Stimulated activated CD8-positive, alpha-beta memory T cell treated with anti-CD3 and anti-CD28 coated beads, Interleukin-15, amount 100 ng/mL, for 1 hour (primary cell): Measurements from ENCODE around the gene STK33.

Source experiments
- DNase-seq: peaks from one replicate; pipeline ENCODE4 v3.0.0-alpha.2; 2020; ENCODE audit warnings: low read depth

Gene STK33

DNA sequence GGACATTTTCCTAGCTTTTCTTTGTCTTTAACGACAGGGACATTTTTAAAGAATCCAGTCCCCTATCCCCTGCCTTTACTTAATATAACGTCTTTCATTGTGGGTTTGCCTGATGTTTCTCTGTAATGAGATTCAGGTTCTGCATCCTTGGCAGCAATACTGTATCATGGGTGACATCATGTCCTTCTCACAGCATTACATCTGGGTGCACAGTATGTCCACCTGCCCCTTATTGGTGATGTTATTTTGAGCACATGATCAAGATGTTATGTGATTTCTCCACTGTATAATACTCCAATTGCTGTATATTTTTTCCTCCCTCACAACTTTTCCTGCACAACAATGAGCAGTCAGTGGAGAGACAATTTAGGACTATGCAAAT, 9.7 kb upstream of the STK33 start:
- no peak for DNase-seq

- no peak for DNase-seq
These were observed 7.5 kb upstream of the STK33 start for GRCh38 chr11:8601376-8602133.

DNA sequence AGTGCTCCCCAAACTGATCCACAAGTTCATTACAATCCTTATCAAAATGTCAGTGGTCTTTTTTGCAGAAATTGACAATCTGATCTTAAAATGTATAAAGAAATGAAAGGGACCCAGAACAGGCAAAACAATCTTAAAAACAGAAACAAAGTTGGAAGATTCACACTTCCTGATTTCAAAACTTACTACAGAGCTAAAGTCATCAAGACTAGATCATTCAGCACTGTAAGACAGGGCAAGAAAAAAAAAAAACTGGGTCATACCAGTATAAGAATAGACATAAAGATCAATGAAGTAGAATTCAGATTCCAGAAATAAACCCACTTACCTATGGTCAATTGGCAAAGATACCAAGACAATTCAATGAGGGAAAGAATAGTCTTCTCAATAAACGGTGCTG, 4.5 kb upstream of the STK33 start:
- no peak for DNase-seq

GRCh38 chr11:8597182-8597581, 3.2 kb upstream of the STK33 start:
- DNase-seq: no peak

DNA sequence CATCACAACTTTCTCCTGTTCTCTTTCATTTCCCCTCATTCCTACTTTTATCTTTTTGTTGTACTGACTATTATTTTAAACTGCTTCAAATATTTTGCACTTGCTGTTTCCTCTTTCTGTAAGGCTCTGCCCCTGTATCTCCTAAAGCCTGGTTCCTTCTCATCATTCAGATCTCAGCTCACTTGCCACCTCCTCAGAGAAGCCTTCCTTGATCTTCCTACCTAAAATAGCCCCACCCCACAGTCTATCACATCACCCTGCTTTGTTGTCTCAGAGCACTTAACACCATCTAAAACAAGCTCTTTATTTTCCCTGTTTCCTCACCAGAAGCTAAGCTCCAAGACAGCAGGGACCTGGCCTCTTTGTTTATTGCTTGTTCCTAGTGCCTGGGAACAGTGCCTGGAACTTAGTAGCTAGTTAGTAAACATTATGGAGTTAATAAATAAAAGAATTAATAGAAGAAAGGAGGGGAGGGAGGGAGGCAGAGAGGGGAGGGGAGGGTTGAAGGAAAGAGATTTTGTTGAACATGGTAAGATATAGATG, 2.5 kb upstream of the STK33 start:
- DNase-seq: no peak

DNA sequence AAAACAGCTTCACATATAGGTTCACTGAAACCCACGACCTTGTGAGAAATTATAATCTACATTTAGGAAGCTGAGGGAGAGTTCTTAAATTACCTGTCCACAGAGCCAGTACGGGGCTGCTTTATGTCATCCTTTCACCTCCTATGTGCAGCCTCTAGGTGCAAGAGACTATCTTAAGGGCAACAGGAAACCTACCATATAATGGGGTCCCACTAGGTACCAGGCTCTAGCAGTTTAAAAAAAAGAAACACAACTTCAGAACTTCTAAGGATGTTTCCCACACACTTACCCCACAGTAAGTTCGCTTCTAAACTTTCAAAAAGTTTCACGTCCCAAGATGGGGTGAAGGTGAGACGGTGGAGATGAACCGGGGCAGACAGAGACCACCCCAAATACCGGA, 573 bp downstream of the STK33 start:
- no peak for DNase-seq

- no peak for DNase-seq
These were observed 6.1 kb downstream of the STK33 start for GRCh38 chr11:8587915-8588314.

GRCh38 chr11:8586805-8587204, 7.2 kb downstream of the STK33 start:
- no peak for DNase-seq

DNA sequence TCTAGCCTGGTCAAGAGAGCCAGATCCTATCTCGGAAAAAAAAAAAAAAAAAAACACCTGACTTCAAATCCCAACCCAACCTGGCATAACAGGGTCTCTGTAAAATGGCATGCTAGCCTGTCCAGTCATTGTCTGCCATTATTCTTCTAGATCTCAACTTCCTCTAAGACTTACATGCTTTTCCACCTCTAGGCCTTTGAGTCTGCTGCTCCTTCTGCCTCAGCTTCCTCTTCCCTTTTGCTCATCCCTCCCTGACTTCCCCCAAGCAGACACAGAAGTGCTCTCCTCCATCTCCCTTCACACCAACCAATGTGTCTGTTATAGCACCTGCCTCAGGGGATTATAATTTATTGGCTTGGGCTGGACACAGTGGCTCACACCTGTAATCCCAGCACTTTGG, 7.8 kb downstream of the STK33 start:
- no peak for DNase-seq

GRCh38 chr11:8584511-8584910, 9.5 kb downstream of the STK33 start:
- no peak for DNase-seq

GRCh38 chr11:8584082-8584481, 9.9 kb downstream of the STK33 start:
- no peak for DNase-seq

DNA sequence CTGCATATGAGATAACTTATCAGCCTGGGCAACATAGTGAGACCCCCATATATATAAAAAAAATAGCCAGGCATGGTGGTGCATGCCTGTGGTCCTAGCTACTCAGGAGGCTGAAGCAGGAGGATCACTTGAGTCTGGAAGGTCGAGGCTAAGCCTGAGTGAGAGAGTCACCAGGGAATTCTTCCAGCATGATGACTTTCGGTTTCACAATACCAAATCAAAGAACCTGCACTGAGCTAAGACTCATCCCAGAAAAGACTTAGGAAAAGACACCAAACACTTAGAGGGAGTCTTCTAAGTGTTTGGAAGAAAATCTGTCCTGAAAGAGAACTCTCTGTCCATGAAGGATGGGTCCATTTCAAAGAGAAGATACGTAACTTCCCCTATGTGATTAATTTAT, 12.7 kb downstream of the STK33 start:
- DNase-seq: no peak

DNA sequence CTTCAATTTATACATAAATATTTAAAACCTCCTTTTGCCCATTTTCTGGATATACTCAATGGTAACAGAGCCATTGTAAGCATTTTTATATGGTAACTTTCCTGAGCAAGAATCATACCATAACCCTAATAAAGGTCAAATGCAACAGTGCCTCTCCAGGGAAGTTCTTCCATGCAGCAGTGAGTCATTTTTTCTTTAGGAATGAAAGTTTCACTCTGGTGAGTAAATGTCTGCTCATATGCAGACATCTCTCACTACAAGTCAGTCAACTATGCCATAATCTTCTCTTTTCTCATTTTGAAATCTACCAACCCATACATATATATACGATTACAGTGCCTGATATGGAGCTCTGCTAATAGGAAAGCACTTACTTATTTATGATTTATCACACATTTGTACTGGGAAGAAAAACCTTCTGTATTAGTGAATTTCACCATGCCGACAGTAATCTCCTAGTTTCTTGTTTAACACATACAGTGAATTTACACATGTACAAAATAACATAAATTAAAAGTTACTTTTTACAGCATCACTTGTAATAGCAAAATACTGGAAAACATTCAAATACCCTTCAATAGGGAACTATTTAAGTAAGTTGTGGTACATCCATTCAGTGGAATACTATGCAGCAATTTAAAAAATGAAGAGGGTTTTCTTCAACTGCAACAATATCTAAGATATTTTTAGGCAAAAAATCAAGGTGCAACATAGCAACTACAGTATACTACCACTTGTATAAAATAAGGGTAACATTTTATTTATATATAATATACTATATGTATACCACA, 16.0 kb downstream of the STK33 start:
- no peak for DNase-seq

DNA sequence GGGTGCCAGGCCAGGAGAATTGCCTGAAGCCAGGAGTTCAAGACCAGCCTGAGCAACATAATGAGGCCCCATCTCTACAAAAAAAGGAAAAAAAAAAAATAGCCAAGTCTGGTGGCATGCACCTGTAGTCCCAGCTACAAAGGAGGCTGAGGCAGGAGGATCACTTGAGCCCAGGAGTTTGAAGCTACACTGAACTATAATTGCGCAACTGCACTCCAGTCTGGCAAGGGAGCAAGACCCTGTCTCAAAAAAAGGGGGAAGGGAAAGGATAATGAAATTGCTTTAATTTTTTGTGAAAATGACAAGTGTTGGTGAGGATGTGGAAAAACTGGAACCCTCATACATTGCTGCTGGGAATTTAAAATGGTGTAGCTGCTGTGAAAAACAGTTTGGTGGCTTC, 19.2 kb downstream of the STK33 start:
- no peak for DNase-seq

- DNase-seq: no peak
These were observed 20.3 kb downstream of the STK33 start for GRCh38 chr11:8573777-8574176.

DNA sequence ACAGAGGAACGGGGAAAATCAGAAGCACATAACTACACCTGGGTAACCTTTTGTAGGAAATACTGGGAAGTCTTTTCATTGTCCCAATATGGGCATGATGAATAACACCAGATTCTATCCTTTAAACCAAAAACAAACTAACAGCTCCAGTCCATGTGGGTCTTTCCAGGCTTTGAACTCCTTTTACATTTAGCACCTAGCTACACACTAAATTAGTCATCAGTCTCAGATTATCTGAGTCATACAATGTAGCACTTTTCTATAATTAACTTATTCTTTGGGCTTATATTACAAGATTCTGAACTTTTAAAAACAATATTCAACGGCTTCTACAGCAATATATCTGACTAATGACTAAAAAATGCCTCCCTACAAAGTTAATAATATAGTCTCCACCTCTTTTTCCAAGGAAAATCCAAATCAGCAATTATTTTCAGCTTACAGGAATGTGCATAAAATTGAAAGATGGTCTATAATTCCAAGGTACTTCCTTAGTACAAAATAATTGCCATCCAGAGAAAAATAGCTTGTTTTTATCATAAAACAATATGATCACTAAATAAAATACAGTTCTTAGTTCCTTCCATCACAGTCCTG, 26.3 kb downstream of the STK33 start:
- DNase-seq: no peak

DNA sequence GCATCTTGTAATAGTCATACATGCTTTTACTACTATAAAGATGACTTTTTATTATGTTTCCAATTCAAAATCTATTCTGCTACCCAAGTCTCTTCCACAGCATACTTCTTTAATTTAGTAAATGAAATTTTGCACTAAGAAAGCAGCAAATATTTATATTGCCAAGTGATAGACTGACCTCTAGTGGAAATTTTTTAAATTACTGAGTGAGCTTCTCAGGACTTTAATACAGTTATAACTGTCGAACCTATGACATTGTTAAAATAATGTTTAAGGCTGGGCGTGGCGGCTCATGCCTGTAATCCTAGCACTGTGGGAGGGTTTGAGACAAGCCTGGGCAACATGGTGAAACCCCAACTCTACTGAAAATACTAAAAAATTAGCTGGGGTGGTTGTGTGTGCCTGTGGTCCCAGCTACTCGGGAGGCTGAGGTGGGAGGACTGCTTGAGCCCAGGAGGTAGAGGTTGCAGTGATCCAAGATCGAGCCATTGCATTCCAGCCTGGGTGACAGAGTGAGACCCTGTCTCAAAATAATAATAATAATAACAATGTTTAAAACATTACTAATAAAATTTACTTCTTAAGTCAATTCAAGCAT, 27.3 kb downstream of the STK33 start:
- no peak for DNase-seq

GRCh38 chr11:8564526-8564925, 29.5 kb downstream of the STK33 start:
- DNase-seq: no peak

- no peak for DNase-seq
These were observed 32.6 kb downstream of the STK33 start for GRCh38 chr11:8561461-8561860.

DNA sequence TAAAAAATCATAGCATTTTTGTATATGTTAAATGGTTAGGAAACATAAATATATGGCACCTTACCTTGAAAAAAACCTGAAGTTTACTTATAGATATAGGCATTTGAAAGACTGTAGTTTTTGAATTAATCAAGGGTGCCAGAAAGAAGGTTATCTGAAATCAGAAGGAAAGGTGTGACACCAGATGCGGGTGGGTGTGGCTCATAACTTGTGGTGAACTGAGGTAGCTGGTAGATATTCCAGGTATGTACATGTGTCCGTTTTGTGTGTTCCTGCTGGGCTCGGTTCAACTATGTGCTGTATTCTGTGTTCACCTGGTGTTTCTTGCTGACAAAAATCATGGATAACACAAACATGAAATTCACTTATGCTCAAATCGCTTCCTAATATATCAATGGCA, 35.6 kb downstream of the STK33 start:
- no peak for DNase-seq

DNA sequence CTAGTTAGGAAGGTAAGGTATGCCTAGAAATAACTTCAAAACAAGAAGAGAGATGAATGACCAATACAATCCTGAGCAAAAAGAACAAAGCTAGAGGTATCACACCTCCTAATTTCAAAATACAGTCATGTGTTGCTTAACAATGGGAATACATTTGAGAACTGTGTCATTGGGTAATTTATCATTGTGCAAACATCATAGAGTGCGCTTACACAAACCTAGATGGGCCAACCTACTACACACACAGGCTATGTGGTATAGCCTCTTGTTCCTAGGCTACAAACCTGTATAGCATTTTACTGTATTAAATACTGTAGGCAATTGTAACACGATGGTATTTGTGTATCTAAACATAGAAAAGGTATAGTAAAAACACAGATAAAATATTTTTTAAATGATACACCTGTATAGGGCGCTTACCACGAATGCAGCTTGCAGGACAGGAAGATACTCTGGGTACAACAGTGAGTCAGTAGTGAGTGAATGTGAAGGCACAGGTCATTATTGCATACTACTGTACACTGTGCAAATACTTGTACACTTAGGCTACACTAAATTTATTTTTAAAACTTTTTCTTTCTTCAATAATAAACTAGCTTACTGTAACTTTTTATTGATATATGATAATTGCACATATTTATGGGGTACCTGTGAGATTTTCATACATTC, 48.2 kb downstream of the STK33 start:
- DNase-seq: no peak

DNA sequence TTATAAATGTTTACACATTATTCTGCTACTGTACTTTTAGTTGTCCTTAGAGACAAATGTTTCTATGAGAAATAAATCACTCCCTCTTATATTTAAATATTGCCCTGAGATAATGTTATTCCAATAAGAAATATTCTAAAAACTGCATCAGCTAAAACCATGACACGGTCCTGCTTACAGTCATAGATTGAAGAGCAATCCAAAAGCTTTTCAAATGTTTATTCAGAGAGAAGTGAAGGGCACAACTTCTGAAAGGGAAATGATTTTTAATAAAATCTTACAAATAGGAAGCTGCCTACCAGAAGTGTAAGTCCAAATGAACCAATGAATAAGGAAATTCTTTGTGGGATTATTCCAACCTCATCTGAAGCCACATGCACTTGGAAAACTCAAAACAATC, 49.2 kb downstream of the STK33 start:
- no peak for DNase-seq
